HK-2 (cell line): ENCODE results near the gene EIPR1.

Experiments used
- DNase-seq: peaks from one replicate; pipeline ENCODE4 v3.0.0-alpha.2; 2018; ENCODE audit not compliant: unreplicated experiment

The EIPR1 gene

GRCh38 chr2:3324036-3324386 lies 53.6 kb downstream of the EIPR1 start:
- DNase-seq: no peak

- no peak for DNase-seq
Measured at GRCh38 chr2:3323360-3324035, 54.1 kb downstream of the EIPR1 start.

GRCh38 chr2:3322311-3322970 lies 55.2 kb downstream of the EIPR1 start:
- no peak for DNase-seq

GRCh38 chr2:3321825-3322224 lies 55.8 kb downstream of the EIPR1 start:
- DNase-seq: no peak

GRCh38 chr2:3320910-3321605 lies 56.6 kb downstream of the EIPR1 start:
- DNase-seq: no peak

GRCh38 chr2:3319745-3320566 lies 57.7 kb downstream of the EIPR1 start:
- DNase-seq: no peak

GRCh38 chr2:3319134-3319533 lies 58.5 kb downstream of the EIPR1 start:
- DNase-seq: no peak

- DNase-seq: no peak
Measured at GRCh38 chr2:3317871-3318590, 59.6 kb downstream of the EIPR1 start.

- DNase-seq: no peak
Measured at GRCh38 chr2:3317277-3317685, 60.3 kb downstream of the EIPR1 start.

GRCh38 chr2:3316456-3317276 lies 61.0 kb downstream of the EIPR1 start:
- no peak for DNase-seq

GRCh38 chr2:3314626-3315025 lies 63.0 kb downstream of the EIPR1 start:
- no peak for DNase-seq

GRCh38 chr2:3313781-3314375 lies 63.7 kb downstream of the EIPR1 start:
- no peak for DNase-seq

- DNase-seq: no peak
Measured at GRCh38 chr2:3312576-3313345, 64.9 kb downstream of the EIPR1 start.

- DNase-seq: no peak
Measured at GRCh38 chr2:3311601-3312000, 66.0 kb downstream of the EIPR1 start.

GRCh38 chr2:3309496-3310355 lies 67.9 kb downstream of the EIPR1 start:
- DNase-seq: no peak

GRCh38 chr2:3307901-3308300 lies 69.7 kb downstream of the EIPR1 start:
- no peak for DNase-seq

- no peak for DNase-seq
Measured at GRCh38 chr2:3307236-3307635, 70.4 kb downstream of the EIPR1 start.

- DNase-seq: no peak
Measured at GRCh38 chr2:3305952-3306351, 71.7 kb downstream of the EIPR1 start.

GRCh38 chr2:3305431-3305830 lies 72.2 kb downstream of the EIPR1 start:
- no peak for DNase-seq
